ENCODE results near the gene SLC26A8.

- TF ChIP-seq CTCF (IDR thresholded peaks at IDR 0.05; ENCODE audit: insufficient read depth, low read length, poor library complexity, severe bottlenecking) (no peak), EZH2phosphoT487 (conservative IDR thresholded peaks at IDR 0.05; ENCODE audit: low read length) (no peak)
Measured at GRCh38 chr6:35962779-35963560, 61.5 kb downstream of the SLC26A8 start.
